LNCAP (cell line): ENCODE measurements around the gene TES.

Source experiments
- CTCF ChIP-seq: fragments of 450-650 bp; IDR thresholded peaks from 2 replicates; pipeline ENCODE4 v1.5.1; 2017; ENCODE audit warnings: mild to moderate bottlenecking

TES gene

GRCh38 chr7:116298055-116298454, 87.7 kb downstream of the TES start:
- no peak for TF ChIP-seq CTCF

DNA sequence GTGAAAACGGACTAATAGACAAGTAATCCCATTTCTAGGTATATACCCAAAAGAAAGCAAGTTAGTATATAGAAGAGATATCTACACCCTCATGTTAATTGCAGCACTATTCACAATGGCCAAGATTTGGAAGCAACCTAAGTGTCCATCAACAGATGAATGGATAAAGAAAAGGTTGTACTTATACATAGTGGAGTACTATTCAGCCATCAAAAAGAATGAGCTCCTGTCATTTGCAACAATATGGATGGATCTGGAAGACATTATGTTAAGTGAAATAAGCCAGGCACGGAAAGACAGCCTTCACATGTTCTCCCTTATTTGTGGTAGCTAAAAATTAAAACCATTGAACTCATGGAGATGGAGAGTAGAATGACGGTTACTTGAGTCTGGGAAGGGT, 88.2 kb downstream of the TES start:
- TF ChIP-seq CTCF = no peak

GRCh38 chr7:116305485-116306408, 95.4 kb downstream of the TES start:
- no peak for TF ChIP-seq CTCF

DNA sequence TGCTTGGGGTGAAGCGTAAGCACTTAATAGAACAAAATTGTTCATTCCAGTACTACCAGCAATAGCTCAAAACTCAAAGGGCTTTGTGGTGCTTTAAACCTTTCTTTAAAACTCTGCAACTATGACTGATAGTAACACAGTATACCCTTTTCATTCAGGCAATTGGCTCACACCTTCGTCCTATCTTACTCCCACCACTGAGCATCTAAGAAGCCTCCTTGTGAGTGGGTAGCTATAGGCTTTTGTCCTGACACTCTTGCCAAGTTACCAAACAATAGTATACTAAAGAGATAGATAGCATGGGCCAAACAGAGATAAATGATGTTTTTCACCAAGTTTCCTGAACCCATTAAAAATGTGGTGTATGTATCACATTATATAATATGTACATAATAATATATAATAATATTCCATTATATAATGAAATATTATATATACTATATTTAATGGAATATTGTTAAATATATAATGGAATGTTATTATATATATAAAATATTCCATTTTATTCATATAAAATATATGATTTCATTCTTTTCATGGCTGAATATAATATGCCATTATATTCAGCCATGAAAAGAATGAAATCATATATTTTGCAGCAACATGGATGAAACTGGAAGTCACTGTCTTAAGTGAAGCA, 96.2 kb downstream of the TES start:
- no peak for TF ChIP-seq CTCF

GRCh38 chr7:116307253-116307652, 96.9 kb downstream of the TES start:
- no peak for TF ChIP-seq CTCF
